ENCODE results near the gene SPECC1L. TPM values are rescaled to one million over a fixed set of nuclear protein-coding genes. Genes with fewer than 3 reads are reported as not detected.

Gene SPECC1L
- total RNA-seq, 2 donors from 2014 or later, result 39.6 to 63.2 TPM

DNA sequence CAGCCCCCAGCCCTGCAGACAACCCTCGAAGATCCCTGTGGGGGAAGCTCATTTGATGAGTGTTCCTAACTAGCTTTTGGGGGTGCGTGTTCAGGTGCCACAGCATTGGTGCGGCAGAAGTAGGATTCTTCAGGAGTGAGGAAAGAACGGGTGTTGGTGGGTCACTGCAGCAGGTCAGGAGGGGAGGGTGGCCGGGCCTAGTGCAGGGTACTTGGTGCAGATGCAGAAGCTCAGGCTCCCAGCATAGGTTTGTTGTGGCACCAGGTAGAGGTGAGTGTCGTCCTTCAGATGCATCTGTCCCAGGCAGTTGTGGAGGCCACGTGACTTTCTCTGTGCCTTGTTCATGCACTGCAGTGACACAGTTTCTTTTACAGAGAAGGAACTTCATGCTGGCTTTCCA lies 141.6 kb downstream of the SPECC1L start:
- H3K9me3 ChIP-seq, result no peaks in the 10 kb centered on the region
- no peak for TF ChIP-seq POLR2A (IDR thresholded peaks at IDR 0.05)
- TF ChIP-seq, protein P1, sequence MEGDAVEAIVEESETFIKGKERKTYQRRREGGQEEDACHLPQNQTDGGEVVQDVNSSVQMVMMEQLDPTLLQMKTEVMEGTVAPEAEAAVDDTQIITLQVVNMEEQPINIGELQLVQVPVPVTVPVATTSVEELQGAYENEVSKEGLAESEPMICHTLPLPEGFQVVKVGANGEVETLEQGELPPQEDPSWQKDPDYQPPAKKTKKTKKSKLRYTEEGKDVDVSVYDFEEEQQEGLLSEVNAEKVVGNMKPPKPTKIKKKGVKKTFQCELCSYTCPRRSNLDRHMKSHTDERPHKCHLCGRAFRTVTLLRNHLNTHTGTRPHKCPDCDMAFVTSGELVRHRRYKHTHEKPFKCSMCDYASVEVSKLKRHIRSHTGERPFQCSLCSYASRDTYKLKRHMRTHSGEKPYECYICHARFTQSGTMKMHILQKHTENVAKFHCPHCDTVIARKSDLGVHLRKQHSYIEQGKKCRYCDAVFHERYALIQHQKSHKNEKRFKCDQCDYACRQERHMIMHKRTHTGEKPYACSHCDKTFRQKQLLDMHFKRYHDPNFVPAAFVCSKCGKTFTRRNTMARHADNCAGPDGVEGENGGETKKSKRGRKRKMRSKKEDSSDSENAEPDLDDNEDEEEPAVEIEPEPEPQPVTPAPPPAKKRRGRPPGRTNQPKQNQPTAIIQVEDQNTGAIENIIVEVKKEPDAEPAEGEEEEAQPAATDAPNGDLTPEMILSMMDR (IDR thresholded peaks at IDR 0.05), result no peak
- TF ChIP-seq POLR2AphosphoS5 (IDR thresholded peaks at IDR 0.05), result no peak
- WGBS, result 86% methylated on average over 7 of the region's 7 CpGs
- no peak overlapping the region for H3K4me3 ChIP-seq
- H3K27me3 ChIP-seq (replicated peaks; ENCODE audit: insufficient read depth), result no peaks in the 10 kb centered on the region
- intact Hi-C loops (cut with DNase I), result loop anchor here (10.0 kb wide), 2 partner anchors 87 to 127 kb away; no protein-coding TSS in a partner anchor
- DNase-seq (ENCODE audit: low spot score), result no peak
- H3K27ac ChIP-seq, result no peak overlapping the region
- no peaks in the 10 kb centered on the region for H3K4me1 ChIP-seq (replicated peaks)
- peaks cover 6 to 11% of the 10 kb centered on the region in 2 donors for H3K36me3 ChIP-seq

DNA sequence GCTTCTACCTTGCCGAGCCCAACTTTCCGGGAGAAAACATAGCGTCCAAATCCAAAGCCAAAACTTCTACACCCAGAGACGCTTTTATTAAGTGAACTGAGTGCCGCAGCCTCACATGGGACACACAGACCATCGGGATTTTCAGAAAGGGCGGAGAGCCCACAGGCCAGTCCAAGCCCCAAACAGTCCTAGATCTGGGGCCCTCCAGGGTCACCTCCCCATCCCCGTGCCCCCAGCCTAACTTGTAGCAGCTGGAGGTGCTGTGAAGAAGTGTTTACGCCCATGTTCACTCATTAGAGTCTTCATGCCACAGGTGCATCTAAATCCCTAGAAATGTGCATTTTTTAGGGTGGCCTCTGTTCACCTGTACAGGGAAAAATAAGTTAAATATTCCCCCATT lies 142.6 kb downstream of the SPECC1L start:
- H3K4me3 ChIP-seq, result no peak overlapping the region
- TF ChIP-seq POLR2A (IDR thresholded peaks at IDR 0.05) (no peak), POLR2AphosphoS5 (IDR thresholded peaks at IDR 0.05) (no peak)
- TF ChIP-seq, protein P1 (IDR thresholded peaks at IDR 0.05), result no peak
- H3K27me3 ChIP-seq (replicated peaks; ENCODE audit: insufficient read depth), result no peaks in the 10 kb centered on the region
- no peaks in the 10 kb centered on the region for H3K4me1 ChIP-seq (replicated peaks)
- H3K9me3 ChIP-seq, result no peaks in the 10 kb centered on the region
- DNase-seq (ENCODE audit: low spot score), result no peak
- 94% methylated on average over 9 of the region's 9 CpGs for WGBS
- H3K27ac ChIP-seq, result no peak overlapping the region
- H3K36me3 ChIP-seq, result peaks cover 6 to 11% of the 10 kb centered on the region in 2 donors
- intact Hi-C loops (cut with DNase I), result loop anchor here (10.0 kb wide), 2 partner anchors 88 to 128 kb away; no protein-coding TSS in a partner anchor

DNA sequence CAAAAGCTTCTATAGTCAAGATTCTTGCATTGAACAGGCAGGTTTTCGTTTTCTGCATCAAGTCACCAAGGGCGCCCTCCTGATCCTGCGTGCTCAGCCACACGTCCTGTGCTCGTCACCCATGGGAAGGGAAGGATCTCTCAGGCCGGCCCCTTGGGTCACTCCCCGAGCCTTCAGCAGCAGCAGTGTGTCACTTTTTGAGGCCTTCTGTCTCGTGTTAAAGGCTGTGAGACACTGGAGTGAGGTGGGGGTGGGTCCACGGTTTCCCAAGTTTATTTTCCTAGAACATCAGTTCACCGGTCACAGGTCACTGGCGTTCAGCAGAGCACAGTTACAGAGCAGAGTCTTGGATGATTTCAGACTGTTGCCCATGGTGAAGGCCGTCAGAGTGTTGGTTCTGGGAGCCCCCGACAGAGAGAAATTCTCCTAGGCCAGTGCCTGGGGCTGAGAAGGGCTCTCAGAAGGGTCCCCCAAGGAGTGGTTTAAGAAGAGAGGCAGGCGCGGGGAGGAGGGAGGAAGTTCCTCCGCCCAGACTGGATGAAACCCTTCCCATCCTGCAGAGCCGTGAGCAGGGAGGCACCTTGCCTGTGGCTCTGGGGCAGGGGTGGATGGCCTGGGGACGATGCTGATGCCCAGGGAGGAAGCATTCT lies 143.2 kb downstream of the SPECC1L start:
- intact Hi-C loops (cut with DNase I), result loop anchor here (10.0 kb wide), 2 partner anchors 89 to 129 kb away; no protein-coding TSS in a partner anchor
- WGBS, result 76% methylated on average over 18 of the region's 18 CpGs
- Histone ChIP-seq H3K4me1 (replicated peaks) (no peaks in the 10 kb centered on the region), H3K27me3 (replicated peaks; ENCODE audit: insufficient read depth) (no peaks in the 10 kb centered on the region), H3K4me3 (no peak overlapping the region), H3K36me3 (peaks cover 6 to 11% of the 10 kb centered on the region in 2 donors), H3K27ac (no peak overlapping the region), H3K9me3 (no peaks in the 10 kb centered on the region)
- no peak for TF ChIP-seq POLR2A (IDR thresholded peaks at IDR 0.05)
- TF ChIP-seq, protein P1 (IDR thresholded peaks at IDR 0.05), result no peak
- no peak for TF ChIP-seq POLR2AphosphoS5 (IDR thresholded peaks at IDR 0.05)
- DNase-seq (ENCODE audit: low spot score), result no peak

DNA sequence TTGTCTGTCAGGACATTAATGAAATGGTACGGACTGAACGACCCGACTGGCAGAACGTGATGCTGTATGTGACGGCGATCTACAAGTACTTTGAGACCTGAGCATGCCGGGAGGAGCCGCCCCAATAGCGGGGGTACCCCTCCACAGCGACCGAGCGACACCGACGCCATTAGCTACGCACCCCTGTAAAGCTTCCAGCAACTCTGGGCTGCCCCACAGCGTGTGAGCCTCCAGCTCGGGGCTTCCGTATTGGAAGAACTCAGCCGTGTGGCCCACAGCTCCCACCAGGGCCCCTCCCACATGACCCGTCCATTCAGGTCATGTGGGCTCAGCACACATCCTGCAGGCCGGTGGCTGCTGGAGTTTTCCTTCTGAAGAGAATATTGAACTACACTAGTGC lies 143.9 kb downstream of the SPECC1L start:
- intact Hi-C loops (cut with DNase I), result loop anchor here (10.0 kb wide), 2 partner anchors 90 to 130 kb away; no protein-coding TSS in a partner anchor
- Histone ChIP-seq H3K27ac (no peak overlapping the region), H3K4me1 (replicated peaks) (no peaks in the 10 kb centered on the region), H3K36me3 (peaks cover 6 to 11% of the 10 kb centered on the region in 2 donors), H3K9me3 (no peaks in the 10 kb centered on the region), H3K27me3 (replicated peaks; ENCODE audit: insufficient read depth) (no peaks in the 10 kb centered on the region), H3K4me3 (no peak overlapping the region)
- DNase-seq (ENCODE audit: low spot score), result no peak
- TF ChIP-seq, protein P1 (IDR thresholded peaks at IDR 0.05), result no peak
- TF ChIP-seq POLR2A (IDR thresholded peaks at IDR 0.05), result no peak
- TF ChIP-seq POLR2AphosphoS5 (IDR thresholded peaks at IDR 0.05), result no peak
- WGBS, result 88% methylated on average over 21 of the region's 21 CpGs

Data from prostate gland (tissue), 2 donors.